HG03135 (cell line): ENCODE results near the gene FLRT3.

Source experiments
- ATAC-seq: cut with Tn5 transposase; IDR thresholded peaks from one replicate; pipeline ENCODE4 v1.9.1; 2021; ENCODE audit warnings: mild to moderate bottlenecking, moderate library complexity; ENCODE audit not compliant: unreplicated experiment

FLRT3 gene

GRCh38 chr20:14331646-14332045 lies 5.8 kb downstream of the FLRT3 start:
- no peak for ATAC-seq

GRCh38 chr20:14319704-14320103 lies 17.7 kb downstream of the FLRT3 start:
- ATAC-seq = no peak

DNA sequence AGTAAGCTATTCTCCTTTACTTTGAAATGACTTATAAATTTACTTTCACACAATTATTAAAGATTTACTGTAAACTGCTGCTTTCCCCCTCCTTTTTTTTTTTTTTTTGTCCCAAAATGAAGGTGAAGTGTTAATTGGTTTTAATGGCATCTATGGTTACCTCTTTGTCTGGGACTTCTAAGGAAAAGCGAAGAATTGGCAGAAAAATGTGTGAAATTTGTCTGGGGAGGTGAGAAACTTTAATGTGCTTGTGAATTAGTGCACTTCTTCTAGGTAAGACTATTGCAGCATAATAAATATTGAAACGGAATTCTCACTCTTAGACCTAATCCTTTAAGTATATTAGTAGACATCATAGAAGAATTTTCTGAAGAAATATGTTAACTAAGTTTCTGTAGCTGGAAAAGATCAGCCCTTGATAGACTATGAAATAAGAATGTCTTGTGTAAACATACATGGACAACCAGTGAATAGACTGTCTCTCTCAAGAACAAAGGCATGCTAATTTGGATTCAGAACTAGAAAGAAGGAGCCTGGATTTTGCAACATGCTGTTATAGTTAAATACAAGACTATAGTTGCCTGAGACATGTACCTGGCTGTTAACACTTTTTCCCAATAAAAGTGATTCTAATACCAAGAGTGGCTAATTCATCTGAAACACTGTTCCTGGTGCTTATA lies 23.9 kb downstream of the FLRT3 start:
- no peak for ATAC-seq

DNA sequence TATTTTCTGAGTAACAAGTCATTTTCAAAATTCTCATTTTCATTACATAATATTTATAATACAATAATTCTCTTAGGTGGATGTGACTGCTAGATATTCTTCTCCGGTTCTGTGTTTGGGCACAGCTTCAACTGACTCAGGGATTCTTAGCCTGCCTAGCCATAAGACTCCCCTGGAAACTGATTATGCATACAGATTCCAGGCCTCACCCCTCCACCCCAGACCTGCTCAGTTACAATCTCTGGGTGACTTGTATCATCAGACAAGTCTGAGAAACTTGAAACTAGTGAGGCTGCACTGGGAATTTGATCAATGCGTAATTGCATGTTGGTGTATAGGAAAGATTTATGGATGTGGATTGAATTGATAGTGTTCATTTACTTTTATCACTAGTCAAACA lies 25.4 kb downstream of the FLRT3 start:
- ATAC-seq = no peak

- no peak for ATAC-seq
Measured at GRCh38 chr20:14310977-14311627, 26.3 kb downstream of the FLRT3 start.

DNA sequence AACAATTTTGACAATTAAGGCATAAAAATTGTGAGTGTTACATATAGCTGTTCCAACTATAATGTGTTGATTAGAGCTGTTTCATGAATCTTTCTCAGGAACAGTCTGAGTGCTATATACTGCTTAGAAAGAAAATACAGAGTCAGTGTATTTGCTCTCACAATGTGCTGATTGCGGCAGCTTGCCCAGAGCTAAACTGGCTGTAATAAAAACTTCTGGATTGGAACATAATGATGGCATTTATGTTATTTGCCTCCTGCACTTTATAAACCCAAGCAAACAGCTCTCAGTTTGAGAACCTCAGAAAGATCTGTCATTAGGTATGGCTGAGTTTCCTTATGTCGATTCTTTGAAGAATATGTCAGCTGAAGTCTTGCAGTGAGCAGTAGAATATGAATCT lies 29.5 kb downstream of the FLRT3 start:
- no peak for ATAC-seq

- ATAC-seq = no peak
Measured at GRCh38 chr20:14304472-14304871, 32.9 kb downstream of the FLRT3 start.

DNA sequence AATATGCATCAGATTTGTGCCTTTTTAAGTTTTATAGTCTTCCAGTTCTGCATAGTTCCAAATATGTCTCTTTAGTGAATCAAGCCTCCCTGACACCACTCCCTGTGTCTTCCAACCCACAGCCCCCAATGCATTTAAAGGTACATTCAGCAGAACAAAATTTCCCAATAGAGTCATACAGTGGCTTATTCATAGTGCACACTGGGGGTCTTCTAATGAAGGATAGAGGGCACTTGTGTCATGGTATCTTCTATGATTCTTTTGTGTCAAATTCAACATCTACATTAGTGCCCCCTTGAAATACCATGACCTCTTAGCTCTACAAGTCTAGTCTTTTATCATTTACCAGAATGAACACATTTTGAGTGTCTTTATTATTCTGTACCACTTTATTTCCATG lies 33.8 kb downstream of the FLRT3 start:
- ATAC-seq = no peak

DNA sequence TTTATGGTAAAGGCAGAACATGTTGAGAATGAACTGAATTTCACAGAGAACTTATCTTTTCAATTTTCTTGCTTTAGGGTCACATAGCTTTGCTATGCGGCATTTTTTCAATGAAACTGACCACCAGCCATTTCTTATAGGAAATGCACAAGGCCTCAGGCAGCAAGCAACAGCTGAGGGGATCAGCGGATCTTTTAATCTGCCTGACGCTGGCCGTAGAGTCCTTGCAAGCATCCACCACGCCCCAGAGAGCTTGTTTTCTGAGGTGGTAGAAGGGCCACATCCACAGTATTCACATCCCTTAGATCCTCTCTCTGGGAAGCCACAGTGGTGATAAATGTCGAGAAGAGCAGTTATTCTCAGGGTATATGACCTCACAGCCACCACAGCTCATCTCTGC lies 34.3 kb downstream of the FLRT3 start:
- no peak for ATAC-seq

- no peak for ATAC-seq
Measured at GRCh38 chr20:14299831-14300230, 37.6 kb downstream of the FLRT3 start.

GRCh38 chr20:14295770-14296309 lies 41.6 kb downstream of the FLRT3 start:
- no peak for ATAC-seq

DNA sequence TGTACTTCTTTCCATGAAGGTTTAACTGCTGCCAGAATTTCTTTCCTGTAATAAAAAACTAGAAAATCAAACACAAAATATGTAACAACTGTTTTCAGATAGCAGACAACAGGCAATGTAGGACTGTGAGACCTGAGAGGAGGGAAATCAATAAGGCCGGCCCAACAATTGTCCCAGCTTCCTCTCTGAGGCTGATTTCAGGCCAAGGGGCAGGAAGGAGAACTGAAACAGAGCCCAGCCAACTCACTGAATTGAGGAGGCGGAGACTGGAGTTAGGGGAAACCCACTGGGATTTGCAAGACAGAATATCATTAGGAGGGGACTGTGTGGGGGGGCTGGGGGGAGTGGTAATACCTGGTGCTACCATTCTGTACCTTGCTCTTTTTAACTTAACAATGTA lies 42.2 kb downstream of the FLRT3 start:
- ATAC-seq = no peak

DNA sequence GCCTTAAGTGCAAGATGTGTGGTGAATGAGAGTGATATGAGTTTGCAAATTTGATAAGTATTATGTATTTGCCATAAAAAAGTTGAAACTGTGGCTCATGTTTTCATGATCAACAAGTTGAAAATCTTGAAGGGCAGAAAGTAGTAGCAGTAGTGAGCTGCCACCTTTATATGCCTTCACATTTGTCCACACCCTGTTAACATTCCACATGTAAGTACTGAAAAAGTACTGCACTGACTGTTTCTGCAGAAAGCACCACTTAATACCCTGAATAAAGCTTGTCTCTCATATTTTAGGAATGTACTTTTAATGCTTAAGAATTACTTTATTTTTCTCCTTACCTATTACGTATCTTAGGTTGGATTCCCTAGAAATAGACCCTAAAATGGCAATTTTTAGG lies 45.9 kb downstream of the FLRT3 start:
- no peak for ATAC-seq

- ATAC-seq = no peak
Measured at GRCh38 chr20:14288341-14289330, 48.8 kb downstream of the FLRT3 start.

DNA sequence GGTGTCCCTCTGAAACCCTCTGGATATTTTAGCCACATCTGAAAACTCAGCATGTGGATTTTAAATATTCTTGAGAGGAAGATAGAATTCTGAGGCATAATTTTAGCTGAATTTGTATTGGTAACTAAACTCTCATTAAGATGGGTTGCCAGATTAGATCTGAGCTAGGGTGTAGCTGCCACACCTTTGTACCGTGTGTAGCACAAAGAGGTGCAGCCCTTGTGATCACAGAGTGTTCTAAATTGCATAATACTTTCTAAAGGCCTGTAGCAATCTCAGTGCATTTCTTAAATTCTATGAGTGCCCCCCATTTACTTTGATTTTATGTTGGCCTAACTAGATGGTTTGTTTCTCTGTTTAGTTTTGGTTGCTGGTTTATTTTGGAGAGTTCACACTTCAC lies 53.0 kb downstream of the FLRT3 start:
- ATAC-seq = no peak

GRCh38 chr20:14282140-14282539 lies 55.3 kb downstream of the FLRT3 start:
- no peak for ATAC-seq
